ENCODE results near the gene ZNF407. TPM values are rescaled to one million over a fixed set of nuclear protein-coding genes. Genes with fewer than 3 reads are reported as not detected.

Gene ZNF407
- total RNA-seq, 1 donor from 2014 or later = 23.8 TPM

- DNase-seq (ENCODE audit: low read depth) = no peak
These were observed 506.8 kb downstream of the ZNF407 start for GRCh38 chr18:75104483-75104882.

GRCh38 chr18:75105551-75106254 lies 508.0 kb downstream of the ZNF407 start:
- no peak for DNase-seq (ENCODE audit: low read depth)

- no peak for DNase-seq (ENCODE audit: low read depth)
These were observed 509.1 kb downstream of the ZNF407 start for GRCh38 chr18:75106746-75107145.

GRCh38 chr18:75107196-75107930 lies 509.7 kb downstream of the ZNF407 start:
- no peak for DNase-seq (ENCODE audit: low read depth)

GRCh38 chr18:75107931-75108276 lies 510.2 kb downstream of the ZNF407 start:
- no peak for DNase-seq (ENCODE audit: low read depth)

GRCh38 chr18:75108579-75109318 lies 511.1 kb downstream of the ZNF407 start:
- no peak for DNase-seq (ENCODE audit: low read depth)

GRCh38 chr18:75109319-75109691 lies 511.6 kb downstream of the ZNF407 start:
- no peak for DNase-seq (ENCODE audit: low read depth)

GRCh38 chr18:75109819-75110218 lies 512.1 kb downstream of the ZNF407 start:
- no peak for DNase-seq (ENCODE audit: low read depth)

- no peak for DNase-seq (ENCODE audit: low read depth)
These were observed 512.6 kb downstream of the ZNF407 start for GRCh38 chr18:75110311-75110710.

- DNase-seq (ENCODE audit: low read depth) = no peak
These were observed 513.3 kb downstream of the ZNF407 start for GRCh38 chr18:75110846-75111415.

GRCh38 chr18:75111760-75112159 lies 514.1 kb downstream of the ZNF407 start:
- DNase-seq (ENCODE audit: low read depth) = no peak

GRCh38 chr18:75112186-75113096 lies 514.8 kb downstream of the ZNF407 start:
- DNase-seq (ENCODE audit: low read depth) = no peak

GRCh38 chr18:75113455-75113854 lies 515.8 kb downstream of the ZNF407 start:
- DNase-seq (ENCODE audit: low read depth) = no peak

- DNase-seq (ENCODE audit: low read depth) = no peak
These were observed 516.6 kb downstream of the ZNF407 start for GRCh38 chr18:75114231-75114764.

Other genes with a start within 250 kb of the ZNF407 start
- gene DIPK1C, start 140.6 kb upstream of the ZNF407 start, total RNA-seq = not detected in 2 replicates
- 467 and 835 TPM in 2 replicates for gene CNDP2, start 101.5 kb upstream of the ZNF407 start, total RNA-seq
- gene CNDP1, start 63.4 kb upstream of the ZNF407 start, total RNA-seq = under 0.01 and 0.05 TPM in 2 replicates

Measured in renal cortical epithelial cell (primary cell).